DOHH2 (cell line): ENCODE measurements around the gene DENND6A.

Source experiments
- H3F3A ChIP-seq: fragments of 200-600 bp; sonication (generic), shearing (Covaris generic); 2 replicates; pipeline ENCODE4 v1.6.0; 2016; ENCODE audit warnings: antibody characterized with exemption, mild to moderate bottlenecking; ENCODE audit not compliant: control insufficient read depth, insufficient read depth
- H3K27ac ChIP-seq: fragments of 200-600 bp; sonication (generic); 2 replicates; pipeline ENCODE4 v1.5.1; 2014; ENCODE audit warnings: low read depth, mild to moderate bottlenecking, low read length, moderate library complexity
- H3K27me3 ChIP-seq: fragments of 200-600 bp; sonication (generic); 2 replicates; pipeline ENCODE4 v1.6.1; 2014; ENCODE audit warnings: mild to moderate bottlenecking, low read length, mixed read lengths; ENCODE audit not compliant: control insufficient read depth
- H3K36me3 ChIP-seq: fragments of 200-600 bp; sonication (generic); 2 replicates; pipeline ENCODE4 v1.6.1; 2014; ENCODE audit warnings: mild to moderate bottlenecking, low read length, moderate library complexity, mixed read lengths; ENCODE audit not compliant: control insufficient read depth
- H3K4me1 ChIP-seq: fragments of 200-600 bp; sonication (generic); 2 replicates; pipeline ENCODE4 v1.6.1; 2014; ENCODE audit warnings: mild to moderate bottlenecking, low read length, mixed read lengths; ENCODE audit not compliant: control insufficient read depth
- H3K4me2 ChIP-seq: fragments of 200-600 bp; sonication (generic); 2 replicates; pipeline ENCODE4 v1.6.0; 2014; ENCODE audit warnings: mild to moderate bottlenecking, low read length, moderate library complexity
- H3K4me3 ChIP-seq: fragments of 200-600 bp; sonication (generic); 2 replicates; pipeline ENCODE4 v1.5.1; 2014; ENCODE audit warnings: mild to moderate bottlenecking, low read length, mixed read lengths
- H3K79me2 ChIP-seq: fragments of 200-600 bp; sonication (generic); 2 replicates; pipeline ENCODE4 v1.6.1; 2014; ENCODE audit warnings: mild to moderate bottlenecking, low read length, mixed read lengths; ENCODE audit not compliant: control insufficient read depth
- H3K9me2 ChIP-seq: fragments of 200-600 bp; sonication (generic); replicated peaks from 2 replicates; pipeline ENCODE4 v1.6.1; 2014; ENCODE audit warnings: mild to moderate bottlenecking, low read length, mixed read lengths; ENCODE audit not compliant: control insufficient read depth
- H3K9me3 ChIP-seq: fragments of 200-600 bp; sonication (generic); 2 replicates; pipeline ENCODE4 v1.6.1; 2014; ENCODE audit warnings: antibody characterized with exemption, low read length, mixed read lengths; ENCODE audit not compliant: control insufficient read depth, insufficient read depth
- H4K20me1 ChIP-seq: fragments of 200-600 bp; sonication (generic); 2 replicates; pipeline ENCODE4 v1.6.0; 2014; ENCODE audit warnings: low read depth, mild to moderate bottlenecking, antibody characterized with exemption, low read length, moderate library complexity; ENCODE audit not compliant: control insufficient read depth, insufficient read depth
- CTCF ChIP-seq: fragments of 200-600 bp; sonication (generic); IDR thresholded peaks from one replicate; pipeline ENCODE4 v1.5.1; 2014; ENCODE audit warnings: antibody characterized with exemption, mild to moderate bottlenecking, low read depth, low read length; ENCODE audit not compliant: poor library complexity, severe bottlenecking
- EZH2phosphoT487 ChIP-seq: fragments of 200-600 bp; sonication (generic); IDR thresholded peaks from 2 replicates; pipeline ENCODE4 v1.6.1; 2017; ENCODE audit warnings: borderline replicate concordance, mild to moderate bottlenecking, antibody characterized with exemption, low read length, moderate library complexity, mixed read lengths

DENND6A gene

GRCh38 chr3:57598765-57599360, 94.0 kb downstream of the DENND6A start:
- H3K9me3 ChIP-seq = no peaks in the 10 kb centered on the region
- TF ChIP-seq EZH2phosphoT487 (no peak), CTCF (no peak)
- H4K20me1 ChIP-seq = peaks cover 17% of the 10 kb centered on the region
- H3K36me3 ChIP-seq = peaks cover 31% of the 10 kb centered on the region
- peaks cover 53% of the 10 kb centered on the region for H3K79me2 ChIP-seq
- peak overlapping the region; percentile 97 for H3K4me2 ChIP-seq
- peak overlapping the region; percentile 26; the same call in 1 of the 2 replicates for H3K27ac ChIP-seq
- H3K4me1 ChIP-seq = peaks cover 25% of the 10 kb centered on the region
- no peaks in the 10 kb centered on the region for H3K27me3 ChIP-seq
- H3K4me3 ChIP-seq = peak overlapping the region; percentile 92
- peaks cover 7% of the 10 kb centered on the region for H3F3A ChIP-seq
- no peaks in the 10 kb centered on the region for H3K9me2 ChIP-seq

GRCh38 chr3:57597127-57597923, 95.6 kb downstream of the DENND6A start, which contains the start of gene ARF4:
TSS of gene ARF4 (minus strand) at chr3:57597344. CDS start at chr3:57597140, 204 bp downstream.
- Histone ChIP-seq H3K27ac (peak within 1 kb of the TSS; percentile 83), H3K4me3 (peak within 1 kb of the TSS; percentile 100), H3K9me3 (no peaks in the 10 kb centered on the region), H3K79me2 (peaks cover 69% of the 10 kb centered on the region), H3K4me2 (peak within 1 kb of the TSS; percentile 97), H3K9me2 (no peaks in the 10 kb centered on the region), H3K36me3 (peaks cover 42% of the 10 kb centered on the region), H3F3A (peaks cover 13% of the 10 kb centered on the region), H3K4me1 (peaks cover 36% of the 10 kb centered on the region), H3K27me3 (no peaks in the 10 kb centered on the region), H4K20me1 (peaks cover 21% of the 10 kb centered on the region)
- TF ChIP-seq CTCF (no peak), EZH2phosphoT487 (no peak)

- Histone ChIP-seq H3K27ac (peak overlapping the region; percentile 74), H3K4me1 (peaks cover 36% of the 10 kb centered on the region), H3K4me2 (peak overlapping the region; percentile 94), H3K4me3 (peak overlapping the region; percentile 100), H3F3A (peaks cover 11% of the 10 kb centered on the region; the same call in 1 of the 2 replicates), H3K27me3 (no peaks in the 10 kb centered on the region), H3K36me3 (peaks cover 46% of the 10 kb centered on the region), H4K20me1 (peaks cover 21% of the 10 kb centered on the region), H3K9me2 (no peaks in the 10 kb centered on the region), H3K79me2 (peaks cover 76% of the 10 kb centered on the region), H3K9me3 (no peaks in the 10 kb centered on the region)
- TF ChIP-seq EZH2phosphoT487 = no peak
Measured at GRCh38 chr3:57596495-57597126, 96.3 kb downstream of the DENND6A start.
